ENCODE data around the gene NPTX1.

GRCh38 chr17:80509311-80509710, 32.9 kb upstream of the NPTX1 start:
- no peak for TF ChIP-seq CTCF (IDR thresholded peaks at IDR 0.05)
- no peak for TF ChIP-seq POLR2A (IDR thresholded peaks at IDR 0.05)

Measured in adrenal gland (tissue), 5 donors.